B cell (primary cell): ENCODE measurements around the gene ANKRD2. TPM values are rescaled to one million over a fixed set of nuclear protein-coding genes. Genes with fewer than 3 reads are reported as not detected.
"Not testable (repeated sequence)": the region's sequence is repeated elsewhere in the genome, so short reads cannot be mapped to it uniquely, and the experiment has no call there.

Source experiments
- ATAC-seq: fragments of 200-7000 bp; cut with Tn5 transposase; one replicate; pipeline ENCODE4 v1.10.0; 2021; ENCODE audit warnings: low read depth, mild to moderate bottlenecking, moderate number of reproducible peaks, moderate library complexity
- CTCF ChIA-PET: fragments of 350-600 bp; sonication (Branson Sonifier 250); formaldehyde crosslinking; loops from one replicate; lab custom pipeline; 2021; ENCODE audit warnings: antibody characterized with exemption, inconsistent platforms; lab: Charles Lee
- POLR2A ChIA-PET: fragments of 350-600 bp; sonication (Branson Sonifier 250); formaldehyde crosslinking; loops from one replicate; lab custom pipeline; 2021; ENCODE audit warnings: antibody characterized with exemption; lab: Charles Lee
- DNase-seq: peaks from one replicate; pipeline ENCODE4 v3.0.0; 2013
- H2AFZ ChIP-seq: 2 replicates; pipeline ENCODE4 v1.6.1; 2012; ENCODE audit warnings: mild to moderate bottlenecking, low read depth, low read length; ENCODE audit not compliant: insufficient read depth, poor library complexity, severe bottlenecking
- H3K27ac ChIP-seq, 2 donors: 1 replicate in 1 of 2; 2 replicates in 1 of 2; pipeline ENCODE4 v1.5.1; 2012 to 2013; ENCODE audit warnings: low read length in 2 of 2, mild to moderate bottlenecking in 2 of 2, moderate library complexity in 1 of 2
- H3K27me3 ChIP-seq, 4 experiments: fragments of 200-600 bp in 1 of 4; sonication (generic) in 1 of 4; replicated peaks in 1 of 4; 1 replicate in 2 of 4; 2 replicates in 2 of 4; pipeline versions ENCODE4 v1.6.1 to v1.7.0; 2013 to 2016; ENCODE audit warnings: low read length in 3 of 4, mild to moderate bottlenecking in 2 of 4, mixed read lengths in 1 of 4, moderate library complexity in 1 of 4; ENCODE audit not compliant: insufficient read depth in 4 of 4, control insufficient read depth in 3 of 4; ENCODE audit errors: control extremely low read depth in 1 of 4
- H3K36me3 ChIP-seq, 2 experiments: replicated peaks in 1 of 2; 1 replicate in 1 of 2; 2 replicates in 1 of 2; pipeline versions ENCODE4 v1.6.1 to v1.7.1; 2013; ENCODE audit warnings: low read length in 1 of 2; ENCODE audit not compliant: insufficient read depth in 2 of 2, control insufficient read depth in 1 of 2; ENCODE audit errors: control extremely low read depth in 1 of 2, extremely low read depth in 1 of 2
- H3K4me1 ChIP-seq, 2 donors: fragments of 200-600 bp in 1 of 2; sonication (generic) in 1 of 2; 1 replicate in 1 of 2; 2 replicates in 1 of 2; pipeline versions ENCODE4 v1.5.1 to v1.6.1; 2013 to 2017; ENCODE audit warnings: low read length in 2 of 2; ENCODE audit not compliant: control insufficient read depth in 2 of 2, insufficient read depth in 2 of 2
- H3K4me2 ChIP-seq: replicated peaks from 2 replicates; pipeline ENCODE3; 2012; ENCODE audit warnings: mild to moderate bottlenecking, low read depth, low read length; ENCODE audit not compliant: poor library complexity, severe bottlenecking
- H3K4me3 ChIP-seq, 5 experiments: fragments of 200-600 bp in 1 of 5; sonication (generic) in 1 of 5; 1 replicate in 3 of 5; 2 replicates in 2 of 5; pipeline versions ENCODE4 v1.5.1 to v1.7.0; 2011 to 2016; ENCODE audit warnings: low read length in 4 of 5, mild to moderate bottlenecking in 4 of 5, low read depth in 2 of 5, control low read depth in 1 of 5, moderate library complexity in 1 of 5; ENCODE audit not compliant: insufficient read depth in 1 of 5; ENCODE audit errors: control extremely low read depth in 1 of 5, extremely low read depth in 1 of 5
- H3K79me2 ChIP-seq: fragments of 200-600 bp; sonication (generic); one replicate; pipeline ENCODE4 v1.6.0; 2016; ENCODE audit warnings: low read length; ENCODE audit not compliant: control insufficient read depth, insufficient read depth
- H3K9ac ChIP-seq: fragments of 200-600 bp; sonication (generic); 2 replicates; pipeline ENCODE4 v1.6.1; 2017; ENCODE audit warnings: mild to moderate bottlenecking, low read length, moderate library complexity
- H3K9me3 ChIP-seq, 3 donors: one replicate each; pipeline versions ENCODE4 v1.6.1 to v1.7.1; 2013; ENCODE audit warnings: low read length in 2 of 3; ENCODE audit not compliant: control insufficient read depth in 2 of 3, insufficient read depth in 1 of 3; ENCODE audit errors: control extremely low read depth in 1 of 3
- H4K20me1 ChIP-seq: 2 replicates; pipeline ENCODE4 v1.6.0; 2012; ENCODE audit warnings: mild to moderate bottlenecking, low read length; ENCODE audit not compliant: insufficient read depth, control insufficient read depth, poor library complexity, severe bottlenecking
- H3K27ac Mint-ChIP-seq: one replicate; pipeline ENCODE4 v1.8.0; 2021; ENCODE audit warnings: mixed read lengths
- H3K27me3 Mint-ChIP-seq: one replicate; pipeline ENCODE4 v1.8.0; 2021; ENCODE audit warnings: mixed read lengths
- H3K4me1 Mint-ChIP-seq: one replicate; pipeline ENCODE4 v1.8.0; 2021; ENCODE audit warnings: mixed read lengths
- H3K4me3 Mint-ChIP-seq: one replicate; pipeline ENCODE4 v1.8.0; 2021; ENCODE audit warnings: mixed read lengths
- H3K9me3 Mint-ChIP-seq: one replicate; pipeline ENCODE4 v1.8.0; 2022; ENCODE audit warnings: mixed read lengths; ENCODE audit not compliant: insufficient read depth
- WGBS: methylation state at CpG from one replicate; pipeline ENCODE4 v1.1.5; 2013; ENCODE audit warnings: missing lambda C conversion rate; ENCODE audit not compliant: insufficient coverage; 5-methylcytosine and 5-hydroxymethylcytosine counted together
- intact Hi-C: fragments of 100-400 bp; cut with micrococcal nuclease; formaldehyde crosslinking; loops from one replicate; pipeline ENCODE4 v1.10.0; 2022
- polyA plus RNA-seq: library from polyadenylated mRNA; depleted of rRNA; stranded (reverse); fragments of >200 nt; gene quantifications from 2 replicates; pipeline ENCODE4 v1.2.3, GENCODE V29; 2012
- total RNA-seq, 2 donors: library from RNA; stranded (reverse); fragments of 120-200 nt in 1 of 2; gene quantifications; 1 replicate in 1 of 2; 2 replicates in 1 of 2; pipeline versions ENCODE4 v1.2.3 to v1.2.4, GENCODE V29; 2013 to 2022

ANKRD2 gene
- total and polyA plus RNA-seq, 2 donors (not counting 1 experiment from before 2014, with no cell fraction given), result not detected

- H3K9me3 Mint-ChIP-seq, H3K27ac Mint-ChIP-seq, H3K27ac ChIP-seq, intact Hi-C loops, H4K20me1 ChIP-seq, H3K27me3 Mint-ChIP-seq, H3K4me3 ChIP-seq, H3K4me2 ChIP-seq, POLR2A ChIA-PET, H3K9me3 ChIP-seq, H3K36me3 ChIP-seq, CTCF ChIA-PET, H3K4me1 Mint-ChIP-seq, H3K4me3 Mint-ChIP-seq, DNase-seq, ATAC-seq, H3K79me2 ChIP-seq, H3K4me1 ChIP-seq, H3K27me3 ChIP-seq, H2AFZ ChIP-seq, H3K9ac ChIP-seq: not testable (repeated sequence)
- 90% methylated on average over 15 of the region's 17 CpGs for WGBS
These were observed 11.7 kb upstream of the ANKRD2 start for GRCh38 chr10:97560731-97561381.

- H3K27ac ChIP-seq, H3K79me2 ChIP-seq, H3K27me3 ChIP-seq, H3K4me1 Mint-ChIP-seq, H3K9me3 Mint-ChIP-seq, H3K27me3 Mint-ChIP-seq, H3K4me2 ChIP-seq, H2AFZ ChIP-seq, H3K27ac Mint-ChIP-seq, ATAC-seq, intact Hi-C loops, H3K4me3 Mint-ChIP-seq, H3K9ac ChIP-seq, H3K36me3 ChIP-seq, H3K4me1 ChIP-seq, CTCF ChIA-PET, DNase-seq, H3K4me3 ChIP-seq, POLR2A ChIA-PET, H3K9me3 ChIP-seq, H4K20me1 ChIP-seq: not testable (repeated sequence)
- WGBS, result 89% methylated on average over 5 of the region's 12 CpGs
These were observed 11.0 kb upstream of the ANKRD2 start for GRCh38 chr10:97561386-97562077.

- H3K79me2 ChIP-seq, intact Hi-C loops, H3K27me3 ChIP-seq, H4K20me1 ChIP-seq, H3K4me2 ChIP-seq, H3K4me1 ChIP-seq, CTCF ChIA-PET, H3K27ac ChIP-seq, H3K9me3 Mint-ChIP-seq, H3K4me1 Mint-ChIP-seq, H3K4me3 ChIP-seq, H3K27ac Mint-ChIP-seq, ATAC-seq, H3K9ac ChIP-seq, H2AFZ ChIP-seq, H3K4me3 Mint-ChIP-seq, H3K36me3 ChIP-seq, H3K27me3 Mint-ChIP-seq, DNase-seq, POLR2A ChIA-PET, H3K9me3 ChIP-seq: not testable (repeated sequence)
- 83% methylated on average over 3 of the region's 5 CpGs for WGBS
These were observed 10.2 kb upstream of the ANKRD2 start for GRCh38 chr10:97562329-97562728.
